Trophoblast cell (in vitro differentiated cells and primary cell): ENCODE data around the gene MVD.

Experiments used
- DNase-seq, 2 donors: peaks; one replicate each; pipeline ENCODE4 v3.0.0-alpha.2; 2016
- H2AFZ ChIP-seq: 2 replicates; pipeline ENCODE4 v1.6.1; 2013; ENCODE audit warnings: low read length, moderate library complexity, mild to moderate bottlenecking; ENCODE audit not compliant: insufficient read depth, poor library complexity
- H2AK5ac ChIP-seq: 2 replicates; pipeline ENCODE4 v1.6.1; 2013; ENCODE audit warnings: mild to moderate bottlenecking, low read length
- H2BK120ac ChIP-seq: 2 replicates; pipeline ENCODE4 v1.6.1; 2013; ENCODE audit warnings: low read length, mild to moderate bottlenecking, moderate library complexity; ENCODE audit not compliant: insufficient read depth, poor library complexity
- H2BK12ac ChIP-seq: 2 replicates; pipeline ENCODE4 v1.6.1; 2013; ENCODE audit warnings: mild to moderate bottlenecking, low read length, moderate library complexity
- H2BK5ac ChIP-seq: 2 replicates; pipeline ENCODE4 v1.6.1; 2013; ENCODE audit warnings: low read length, low read depth, moderate library complexity, mild to moderate bottlenecking; ENCODE audit not compliant: poor library complexity
- H3K14ac ChIP-seq: 2 replicates; pipeline ENCODE4 v1.6.1; 2013; ENCODE audit warnings: mild to moderate bottlenecking, low read length
- H3K18ac ChIP-seq: 2 replicates; pipeline ENCODE4 v1.6.1; 2013; ENCODE audit warnings: mild to moderate bottlenecking, low read length
- H3K23ac ChIP-seq: 2 replicates; pipeline ENCODE4 v1.6.1; 2013; ENCODE audit warnings: low read length
- H3K27ac ChIP-seq: 2 replicates; pipeline ENCODE4 v1.5.1; 2013; ENCODE audit warnings: low read depth, mild to moderate bottlenecking, inconsistent platforms, low read length, moderate library complexity
- H3K27me3 ChIP-seq: 2 replicates; pipeline ENCODE4 v1.6.1; 2013; ENCODE audit warnings: inconsistent platforms, mild to moderate bottlenecking, low read length, moderate library complexity; ENCODE audit not compliant: insufficient read depth
- H3K36me3 ChIP-seq, 2 experiments: 1 replicate in 1 of 2; 2 replicates in 1 of 2; pipeline ENCODE4 v1.6.1; 2013; ENCODE audit warnings: low read length in 2 of 2, mild to moderate bottlenecking in 2 of 2, moderate library complexity in 1 of 2; ENCODE audit not compliant: insufficient read depth in 2 of 2, control insufficient read depth in 1 of 2
- H3K4ac ChIP-seq: 2 replicates; pipeline ENCODE4 v1.6.1; 2013; ENCODE audit warnings: low read depth, mild to moderate bottlenecking, low read length, moderate library complexity
- H3K4me1 ChIP-seq, 2 experiments: 1 replicate in 1 of 2; 2 replicates in 1 of 2; pipeline ENCODE4 v1.6.1; 2013; ENCODE audit warnings: low read length in 2 of 2, mild to moderate bottlenecking in 2 of 2, moderate library complexity in 1 of 2; ENCODE audit not compliant: insufficient read depth in 2 of 2, control insufficient read depth in 1 of 2
- H3K4me2 ChIP-seq: 2 replicates; pipeline ENCODE4 v1.6.1; 2013; ENCODE audit warnings: inconsistent platforms, mild to moderate bottlenecking, low read length, moderate library complexity
- H3K4me3 ChIP-seq: 2 replicates; pipeline ENCODE4 v1.5.1; 2013; ENCODE audit warnings: mild to moderate bottlenecking, low read depth, low read length, inconsistent platforms
- H3K79me1 ChIP-seq: one replicate; pipeline ENCODE4 v1.6.1; 2013; ENCODE audit warnings: low read length
- H3K79me2 ChIP-seq: 2 replicates; pipeline ENCODE4 v1.6.1; 2013; ENCODE audit warnings: low read length, mild to moderate bottlenecking; ENCODE audit not compliant: control insufficient read depth, insufficient read depth, poor library complexity
- H3K9ac ChIP-seq: 2 replicates; pipeline ENCODE4 v1.6.1; 2013; ENCODE audit warnings: mild to moderate bottlenecking, low read length
- H3K9me3 ChIP-seq: 2 replicates; pipeline ENCODE4 v1.6.1; 2013; ENCODE audit warnings: low read depth, mild to moderate bottlenecking, control low read depth, inconsistent platforms, low read length; ENCODE audit not compliant: insufficient read depth
- H4K12ac ChIP-seq: 2 replicates; pipeline ENCODE4 v1.6.1; 2013; ENCODE audit warnings: low read depth, mild to moderate bottlenecking, low read length, moderate library complexity
- H4K8ac ChIP-seq: 2 replicates; pipeline ENCODE4 v1.6.1; 2013; ENCODE audit warnings: low read depth, mild to moderate bottlenecking, low read length, moderate library complexity
- H4K91ac ChIP-seq: one replicate; pipeline ENCODE4 v1.6.1; 2013; ENCODE audit warnings: low read depth, mild to moderate bottlenecking, low read length, moderate library complexity
- WGBS: extraction: QIAGEN DNeasy Blood & Tissue Kit; methylation state at CpG from one replicate; pipeline ENCODE4 v1.1.7; 2013; ENCODE audit warnings: missing lambda C conversion rate; ENCODE audit not compliant: insufficient read length, insufficient coverage; ENCODE audit errors: extremely low coverage; 5-methylcytosine and 5-hydroxymethylcytosine counted together

The MVD gene

DNA sequence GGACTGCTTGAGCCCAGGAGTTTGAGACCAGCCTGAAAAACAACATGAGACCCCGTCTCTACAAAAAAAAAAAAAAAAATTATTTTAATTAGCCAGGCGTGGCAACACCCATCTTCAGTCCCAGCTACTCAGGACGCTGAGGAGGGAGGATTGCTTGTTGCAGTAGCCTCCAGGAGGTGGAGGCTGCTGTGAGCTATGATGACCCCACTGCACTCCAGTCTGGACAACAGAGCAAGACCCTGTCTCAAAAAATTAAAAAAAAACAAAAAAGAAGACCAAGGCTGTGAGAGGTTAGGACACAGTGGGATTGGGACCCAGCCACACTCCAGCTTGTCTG, 24.8 kb upstream of the MVD start:
- Histone ChIP-seq H3K79me1 (no peaks in the 10 kb centered on the region), H2AK5ac (no peak overlapping the region), H3K79me2 (no peaks in the 10 kb centered on the region), H3K23ac (no peak overlapping the region), H3K4ac (no peak overlapping the region), H2BK12ac (no peak overlapping the region), H3K36me3 (no peaks in the 10 kb centered on the region), H3K14ac (no peak overlapping the region), H3K4me2 (no peak overlapping the region), H3K9ac (no peak overlapping the region), H3K27ac (no peak overlapping the region), H3K27me3 (peaks cover 5% of the 10 kb centered on the region), H2BK5ac (no peak overlapping the region), H3K9me3 (peaks cover 4% of the 10 kb centered on the region), H4K8ac (no peak overlapping the region), H3K4me3 (no peak overlapping the region), H3K4me1 (peaks cover 6 to 10% of the 10 kb centered on the region in 2 experiments), H3K18ac (no peak overlapping the region), H4K91ac (no peak overlapping the region), H2BK120ac (no peak overlapping the region), H2AFZ (no peak overlapping the region), H4K12ac (no peak overlapping the region)
- whole genome bisulfite sequencing = no CpG with 5 or more reads among the region's 3 CpGs
- DNase-seq = no peak

DNA sequence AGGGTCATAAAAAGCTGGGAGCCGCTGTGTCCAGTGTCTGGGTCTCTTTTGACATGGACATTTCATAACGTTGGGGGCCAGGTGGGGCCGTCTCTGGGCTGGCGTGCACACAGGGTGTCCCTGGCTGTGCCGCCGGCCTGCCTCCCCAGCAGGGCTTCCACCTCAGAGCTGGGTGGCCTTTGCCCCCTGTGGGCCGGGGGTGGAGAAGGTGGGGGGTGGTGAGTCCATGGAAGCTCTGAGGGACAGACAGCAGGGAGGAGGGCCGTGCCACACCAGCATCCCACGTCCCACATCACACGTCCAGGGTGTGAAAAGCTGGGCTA, 24.3 kb upstream of the MVD start:
- Histone ChIP-seq H3K79me2 (no peaks in the 10 kb centered on the region), H2AK5ac (no peak overlapping the region), H3K23ac (no peak overlapping the region), H3K27ac (no peak overlapping the region), H2BK12ac (no peak overlapping the region), H3K4ac (no peak overlapping the region), H4K12ac (no peak overlapping the region), H3K79me1 (no peaks in the 10 kb centered on the region), H3K4me1 (peaks cover 6 to 10% of the 10 kb centered on the region in 2 experiments), H3K9me3 (peaks cover 4% of the 10 kb centered on the region), H3K14ac (no peak overlapping the region), H2AFZ (no peak overlapping the region), H2BK120ac (no peak overlapping the region), H4K8ac (no peak overlapping the region), H3K4me3 (no peak overlapping the region), H3K18ac (no peak overlapping the region), H3K9ac (no peak overlapping the region), H4K91ac (no peak overlapping the region), H3K36me3 (no peaks in the 10 kb centered on the region), H3K4me2 (no peak overlapping the region), H2BK5ac (no peak overlapping the region), H3K27me3 (peaks cover 5% of the 10 kb centered on the region)
- WGBS = no CpG with 5 or more reads among the region's 10 CpGs
- no peak for DNase-seq

DNA sequence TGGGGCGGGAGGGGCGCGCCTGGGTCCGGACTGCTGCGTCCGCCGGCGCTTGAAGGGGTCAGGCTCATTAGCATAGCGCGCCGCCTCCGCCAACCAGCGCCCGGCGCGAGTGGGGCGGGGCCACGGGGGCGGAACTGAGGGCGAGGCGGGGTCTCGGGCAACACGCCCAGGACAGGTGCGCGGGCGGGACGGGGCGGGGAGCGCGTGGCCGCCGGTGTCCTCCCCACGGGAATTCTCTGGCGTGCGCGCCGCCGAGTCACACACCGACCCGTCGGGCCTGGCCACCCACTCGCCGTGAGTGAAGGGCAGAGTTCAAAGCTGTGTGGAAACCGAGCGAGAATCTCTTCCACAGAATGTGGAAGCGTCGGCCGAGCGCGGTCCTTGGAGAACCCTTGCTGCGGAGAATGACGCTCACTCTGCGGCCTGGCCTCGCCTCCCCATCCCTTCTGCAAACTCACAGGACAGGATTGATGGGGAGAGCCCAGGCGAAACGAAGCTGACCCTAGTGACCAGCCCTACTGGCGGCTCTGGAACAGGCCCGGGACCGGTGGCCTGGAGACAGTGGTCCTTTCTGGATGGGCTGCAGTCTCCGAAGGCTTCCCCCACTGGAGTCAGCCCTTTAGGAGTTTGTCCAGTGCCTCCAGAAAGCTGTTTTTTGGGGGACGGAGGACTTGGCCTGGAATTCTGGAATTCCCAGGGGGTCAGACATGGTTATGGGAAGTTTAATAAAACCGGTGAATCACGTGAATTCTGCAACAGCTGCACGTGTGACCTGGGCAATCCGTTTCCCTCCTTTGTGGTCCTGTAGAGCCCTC, 23.8 kb upstream of the MVD start, which contains the start of gene SNAI3:
Gene SNAI3, minus strand, starts transcription at position 69 of the 815 bp plus-strand sequence. CDS start 101 bp downstream, outside the sequence.
- Histone ChIP-seq H3K79me2 (no peaks in the 10 kb centered on the region), H2BK5ac (no peak within 1 kb of the TSS), H3K4ac (no peak within 1 kb of the TSS), H4K8ac (no peak within 1 kb of the TSS), H3K23ac (no peak within 1 kb of the TSS), H3K9ac (no peak within 1 kb of the TSS), H3K27me3 (peaks cover 5% of the 10 kb centered on the region), H2BK120ac (no peak within 1 kb of the TSS), H4K12ac (no peak within 1 kb of the TSS), H3K9me3 (peaks cover 4% of the 10 kb centered on the region), H2BK12ac (no peak within 1 kb of the TSS), H2AFZ (no peak within 1 kb of the TSS), H4K91ac (no peak within 1 kb of the TSS), H3K4me1 (peaks cover 6 to 10% of the 10 kb centered on the region in 2 experiments), H3K4me2 (peak within 1 kb of the TSS; percentile 73), H3K14ac (no peak within 1 kb of the TSS), H3K27ac (no peak within 1 kb of the TSS), H3K79me1 (no peaks in the 10 kb centered on the region), H3K18ac (no peak within 1 kb of the TSS), H3K36me3 (no peaks in the 10 kb centered on the region), H2AK5ac (no peak within 1 kb of the TSS), H3K4me3 (peak within 1 kb of the TSS; percentile 38)
- no CpG with 5 or more reads among the region's 65 CpGs for WGBS
- DNase-seq = peak; percentile 58 to 69

GRCh38 chr16:88686062-88686438, 23.2 kb upstream of the MVD start:
- H3K4me2 ChIP-seq = peak overlapping the region; percentile 73
- H2BK120ac ChIP-seq = no peak overlapping the region
- H2BK12ac ChIP-seq = no peak overlapping the region
- H4K91ac ChIP-seq = no peak overlapping the region
- H3K4me1 ChIP-seq = peaks cover 6 to 10% of the 10 kb centered on the region in 2 experiments
- no peak overlapping the region for H3K23ac ChIP-seq
- no peaks in the 10 kb centered on the region for H3K79me1 ChIP-seq
- H3K27me3 ChIP-seq = peaks cover 5% of the 10 kb centered on the region
- no CpG with 5 or more reads among the region's 25 CpGs for WGBS
- no peaks in the 10 kb centered on the region for H3K36me3 ChIP-seq
- no peak overlapping the region for H3K14ac ChIP-seq
- no peak overlapping the region for H3K9ac ChIP-seq
- H4K8ac ChIP-seq = no peak overlapping the region
- no peak overlapping the region for H2BK5ac ChIP-seq
- H3K27ac ChIP-seq = no peak overlapping the region
- H3K79me2 ChIP-seq = no peaks in the 10 kb centered on the region
- H3K4ac ChIP-seq = no peak overlapping the region
- no peak overlapping the region for H4K12ac ChIP-seq
- DNase-seq = no peak
- H3K4me3 ChIP-seq = peak overlapping the region; percentile 35
- H3K9me3 ChIP-seq = peaks cover 4% of the 10 kb centered on the region
- no peak overlapping the region for H2AK5ac ChIP-seq
- no peak overlapping the region for H2AFZ ChIP-seq
- H3K18ac ChIP-seq = no peak overlapping the region
